Mesenchymal stem cell (in vitro differentiated cells and primary cell): Measurements from ENCODE around the gene ST3GAL5.

ENCODE experiments used
- DNase-seq: peaks from one replicate; pipeline ENCODE4 v3.0.0-alpha.2; 2013
- H2AFZ ChIP-seq: one replicate; pipeline ENCODE4 v1.6.1; 2013; ENCODE audit warnings: low read depth, mild to moderate bottlenecking, control low read depth, inconsistent platforms, low read length, moderate library complexity
- H2AK5ac ChIP-seq: 2 replicates; pipeline ENCODE4 v1.6.1; 2013; ENCODE audit warnings: low read length, moderate library complexity, mild to moderate bottlenecking, inconsistent platforms; ENCODE audit not compliant: severe bottlenecking
- H2BK120ac ChIP-seq: one replicate; pipeline ENCODE4 v1.6.1; 2013; ENCODE audit warnings: low read depth, mild to moderate bottlenecking, inconsistent platforms, low read length, moderate library complexity
- H2BK12ac ChIP-seq, 2 experiments: one replicate each; pipeline ENCODE4 v1.6.1; 2013; ENCODE audit warnings: inconsistent platforms in 2 of 2, low read length in 2 of 2, mild to moderate bottlenecking in 2 of 2, moderate library complexity in 2 of 2, control low read depth in 1 of 2
- H2BK15ac ChIP-seq: one replicate; pipeline ENCODE4 v1.6.1; 2013; ENCODE audit warnings: mild to moderate bottlenecking, low read depth, inconsistent platforms; ENCODE audit not compliant: poor library complexity, severe bottlenecking
- H2BK5ac ChIP-seq: 2 replicates; pipeline ENCODE4 v1.6.1; 2013; ENCODE audit warnings: low read depth, mild to moderate bottlenecking, low read length, control low read depth, inconsistent platforms; ENCODE audit not compliant: poor library complexity, severe bottlenecking
- H3K14ac ChIP-seq, 2 experiments: one replicate each; pipeline ENCODE4 v1.6.1; 2013; ENCODE audit warnings: inconsistent platforms in 2 of 2, low read length in 2 of 2, control low read depth in 1 of 2, mild to moderate bottlenecking in 1 of 2, moderate library complexity in 1 of 2
- H3K18ac ChIP-seq, 2 experiments: one replicate each; pipeline ENCODE4 v1.6.1; 2013; ENCODE audit warnings: inconsistent platforms in 2 of 2, low read length in 2 of 2, control low read depth in 1 of 2, low read depth in 1 of 2, mild to moderate bottlenecking in 1 of 2
- H3K23ac ChIP-seq, 2 experiments: one replicate each; pipeline ENCODE4 v1.6.1; 2013; ENCODE audit warnings: inconsistent platforms in 2 of 2, low read length in 2 of 2, mild to moderate bottlenecking in 2 of 2, moderate library complexity in 2 of 2, control low read depth in 1 of 2
- H3K27ac ChIP-seq: 2 replicates; pipeline ENCODE4 v1.5.1; 2013; ENCODE audit warnings: mild to moderate bottlenecking, moderate library complexity, low read length, control low read depth, inconsistent platforms; ENCODE audit not compliant: poor library complexity, severe bottlenecking
- H3K27me3 ChIP-seq, 2 experiments: 2 replicates each; pipeline versions ENCODE4 v1.6.1 to v1.7.0; 2013; ENCODE audit warnings: low read length in 2 of 2, mild to moderate bottlenecking in 2 of 2, moderate library complexity in 2 of 2, control low read depth in 1 of 2, inconsistent platforms in 1 of 2; ENCODE audit not compliant: control insufficient read depth in 1 of 2, insufficient read depth in 1 of 2
- H3K36me3 ChIP-seq, 2 experiments: 2 replicates each; pipeline versions ENCODE4 v1.6.1 to v1.7.0; 2013; ENCODE audit warnings: low read length in 2 of 2, control low read depth in 1 of 2, inconsistent platforms in 1 of 2, low read depth in 1 of 2, mild to moderate bottlenecking in 1 of 2; ENCODE audit not compliant: insufficient read depth in 2 of 2, control insufficient read depth in 1 of 2
- H3K4ac ChIP-seq, 2 experiments: one replicate each; pipeline ENCODE4 v1.6.1; 2013; ENCODE audit warnings: inconsistent platforms in 2 of 2, low read length in 2 of 2, mild to moderate bottlenecking in 2 of 2, moderate library complexity in 2 of 2, control low read depth in 1 of 2, low read depth in 1 of 2
- H3K4me1 ChIP-seq: 2 replicates; pipeline ENCODE4 v1.6.1; 2013; ENCODE audit warnings: low read depth, low read length, control low read depth; ENCODE audit not compliant: control insufficient read depth, insufficient read depth
- H3K4me2 ChIP-seq: 2 replicates; pipeline ENCODE4 v1.6.1; 2013; ENCODE audit warnings: low read length, mild to moderate bottlenecking, inconsistent platforms; ENCODE audit not compliant: poor library complexity, severe bottlenecking
- H3K4me3 ChIP-seq, 2 experiments: 2 replicates each; pipeline versions ENCODE4 v1.5.1 to v1.7.0; 2013; ENCODE audit warnings: low read length in 2 of 2, mild to moderate bottlenecking in 2 of 2, control low read depth in 1 of 2, low read depth in 1 of 2; ENCODE audit not compliant: insufficient read depth in 1 of 2
- H3K79me1 ChIP-seq: replicated peaks from 2 replicates; pipeline ENCODE4 v1.6.1; 2013; ENCODE audit warnings: mild to moderate bottlenecking, control low read depth, low read length, inconsistent platforms; ENCODE audit not compliant: poor library complexity, severe bottlenecking
- H3K9ac ChIP-seq: 2 replicates; pipeline ENCODE4 v1.7.0; 2013; ENCODE audit warnings: mild to moderate bottlenecking, low read length, moderate library complexity
- H3K9me3 ChIP-seq: 2 replicates; pipeline ENCODE4 v1.7.0; 2013; ENCODE audit warnings: mild to moderate bottlenecking, low read length; ENCODE audit not compliant: control insufficient read depth
- H4K8ac ChIP-seq: one replicate; pipeline ENCODE4 v1.6.1; 2013; ENCODE audit warnings: inconsistent platforms, mild to moderate bottlenecking, low read length, moderate library complexity
- H4K91ac ChIP-seq: one replicate; pipeline ENCODE4 v1.6.1; 2013; ENCODE audit warnings: mild to moderate bottlenecking, low read length, inconsistent platforms
- WGBS: methylation state at CpG from one replicate; pipeline ENCODE4 v1.1.7; 2013; ENCODE audit warnings: mixed read lengths; 5-methylcytosine and 5-hydroxymethylcytosine counted together

The ST3GAL5 gene

GRCh38 chr2:85861180-85861579 lies 27.6 kb downstream of the ST3GAL5 start:
- H2BK12ac ChIP-seq = no peak overlapping the region
- peak; percentile 39 for DNase-seq
- H3K9ac ChIP-seq = peak overlapping the region; percentile 18
- no peak overlapping the region for H2BK15ac ChIP-seq
- H4K8ac ChIP-seq = no peak overlapping the region
- H3K4me2 ChIP-seq = no peak overlapping the region
- H2AK5ac ChIP-seq = no peak overlapping the region
- H3K36me3 ChIP-seq = peaks cover 17 to 76% of the 10 kb centered on the region in 2 experiments
- H3K18ac ChIP-seq = no peak overlapping the region
- no peak overlapping the region for H3K27ac ChIP-seq
- no peak overlapping the region for H2BK120ac ChIP-seq
- no peak overlapping the region for H3K23ac ChIP-seq
- H4K91ac ChIP-seq = no peak overlapping the region
- H3K4me1 ChIP-seq = peaks cover 5% of the 10 kb centered on the region
- no peak overlapping the region for H3K4ac ChIP-seq
- H2AFZ ChIP-seq = no peak overlapping the region
- H3K27me3 ChIP-seq = no peaks in the 10 kb centered on the region
- WGBS = 100% methylated on average over 1 of the region's 1 CpG
- no peaks in the 10 kb centered on the region for H3K9me3 ChIP-seq
- H3K4me3 ChIP-seq = no peak overlapping the region
- H3K14ac ChIP-seq = no peak overlapping the region
- H3K79me1 ChIP-seq = peaks cover 4% of the 10 kb centered on the region
- H2BK5ac ChIP-seq = no peak overlapping the region

- H3K9me3 ChIP-seq = no peaks in the 10 kb centered on the region
- no peaks in the 10 kb centered on the region for H3K27me3 ChIP-seq
- H3K9ac ChIP-seq = no peak overlapping the region
- H2AFZ ChIP-seq = no peak overlapping the region
- no peak overlapping the region for H2BK12ac ChIP-seq
- no peak overlapping the region for H2AK5ac ChIP-seq
- no peak overlapping the region for H3K4ac ChIP-seq
- WGBS = 92% methylated on average over 2 of the region's 3 CpGs
- no peak overlapping the region for H3K4me2 ChIP-seq
- H3K4me1 ChIP-seq = peaks cover 2% of the 10 kb centered on the region
- no peak overlapping the region for H3K14ac ChIP-seq
- no peak overlapping the region for H3K23ac ChIP-seq
- no peak overlapping the region for H3K27ac ChIP-seq
- no peak for DNase-seq
- no peak overlapping the region for H2BK120ac ChIP-seq
- no peak overlapping the region for H3K18ac ChIP-seq
- no peaks in the 10 kb centered on the region for H3K79me1 ChIP-seq
- H4K8ac ChIP-seq = no peak overlapping the region
- no peak overlapping the region for H2BK15ac ChIP-seq
- H3K36me3 ChIP-seq = peaks cover 14 to 89% of the 10 kb centered on the region in 2 experiments
- H2BK5ac ChIP-seq = no peak overlapping the region
- no peak overlapping the region for H3K4me3 ChIP-seq
- H4K91ac ChIP-seq = no peak overlapping the region
Measured at GRCh38 chr2:85858841-85859240, 29.9 kb downstream of the ST3GAL5 start.

GRCh38 chr2:85854897-85855296 lies 33.9 kb downstream of the ST3GAL5 start:
- no peak for DNase-seq
- Histone ChIP-seq H3K79me1 (no peaks in the 10 kb centered on the region), H3K18ac (no peak overlapping the region), H3K14ac (no peak overlapping the region), H3K4ac (no peak overlapping the region), H4K8ac (no peak overlapping the region), H2BK5ac (no peak overlapping the region), H2AFZ (no peak overlapping the region), H3K27ac (no peak overlapping the region), H3K23ac (no peak overlapping the region), H3K9ac (no peak overlapping the region), H3K27me3 (no peaks in the 10 kb centered on the region), H3K4me1 (no peaks in the 10 kb centered on the region), H3K36me3 (peaks cover 39 to 76% of the 10 kb centered on the region in 2 experiments), H2BK12ac (no peak overlapping the region), H3K9me3 (no peaks in the 10 kb centered on the region), H2BK120ac (no peak overlapping the region), H3K4me3 (no peak overlapping the region), H2BK15ac (no peak overlapping the region), H2AK5ac (no peak overlapping the region), H3K4me2 (no peak overlapping the region), H4K91ac (no peak overlapping the region)
- 97% methylated on average over 4 of the region's 4 CpGs for WGBS

GRCh38 chr2:85854166-85854509 lies 34.7 kb downstream of the ST3GAL5 start:
- Histone ChIP-seq H4K91ac (no peak overlapping the region), H3K23ac (no peak overlapping the region), H3K36me3 (peaks cover 35 to 75% of the 10 kb centered on the region in 2 experiments), H3K9ac (peak overlapping the region; percentile 78), H3K27me3 (no peaks in the 10 kb centered on the region), H2BK120ac (no peak overlapping the region), H2BK5ac (no peak overlapping the region), H3K4me2 (no peak overlapping the region), H3K9me3 (no peaks in the 10 kb centered on the region), H3K4me1 (no peaks in the 10 kb centered on the region), H2AK5ac (no peak overlapping the region), H3K4ac (no peak overlapping the region), H3K27ac (no peak overlapping the region), H2BK15ac (no peak overlapping the region), H3K79me1 (no peaks in the 10 kb centered on the region), H3K18ac (no peak overlapping the region), H3K14ac (no peak overlapping the region), H2BK12ac (no peak overlapping the region), H4K8ac (no peak overlapping the region), H3K4me3 (peak overlapping the region in 1 of 2 experiments; percentile 68), H2AFZ (no peak overlapping the region)
- DNase-seq = no peak
- 100% methylated on average over 3 of the region's 3 CpGs for WGBS
